T-helper 1 cell treated with Interleukin-12 subunit alpha and Interleukin-12 subunit beta and Interleukin-4 antibody, amounts not matched to agents 30 μg/mL and 1 μg/mL, for 36 hours (primary cell): Measurements from ENCODE around the gene NUDT7.

Experiments
- H3K27ac Mint-ChIP-seq: one replicate; pipeline ENCODE4 v1.8.0; 2021; ENCODE audit warnings: mild to moderate bottlenecking, mixed read lengths
- H3K27me3 Mint-ChIP-seq: one replicate; pipeline ENCODE4 v1.8.0; 2021; ENCODE audit warnings: low read depth, mixed read lengths
- H3K36me3 Mint-ChIP-seq: one replicate; pipeline ENCODE4 v1.8.0; 2021; ENCODE audit warnings: low read depth, mixed read lengths
- H3K4me1 Mint-ChIP-seq: one replicate; pipeline ENCODE4 v1.8.0; 2021; ENCODE audit warnings: low read depth, mixed read lengths
- H3K4me3 Mint-ChIP-seq: one replicate; pipeline ENCODE4 v1.8.0; 2021; ENCODE audit warnings: mild to moderate bottlenecking, moderate library complexity, mixed read lengths
- H3K9me3 Mint-ChIP-seq: one replicate; pipeline ENCODE4 v1.8.0; 2021; ENCODE audit warnings: mixed read lengths

Gene NUDT7

DNA sequence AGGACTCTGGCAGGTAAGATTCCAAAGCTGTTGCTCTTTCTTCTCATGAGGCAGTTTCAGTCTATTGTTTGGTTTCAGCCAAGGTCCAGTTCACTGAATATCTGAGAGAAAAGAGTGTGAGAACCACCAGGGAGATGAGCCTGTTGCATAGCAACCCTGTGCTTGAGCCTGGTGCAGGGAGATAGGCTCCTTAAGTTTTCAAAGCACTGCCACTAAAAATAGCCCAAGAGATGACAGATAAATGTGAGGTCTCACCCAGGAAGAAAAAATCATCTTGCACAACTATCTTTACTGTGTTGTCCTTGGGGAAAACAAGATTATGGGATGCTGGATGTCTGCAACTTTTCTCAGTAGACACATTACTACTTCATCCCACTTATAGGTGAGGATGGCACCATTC lies 26.2 kb upstream of the NUDT7 start:
- H3K27ac Mint-ChIP-seq = no peak overlapping the region
- H3K36me3 Mint-ChIP-seq = no peaks in the 10 kb centered on the region
- H3K27me3 Mint-ChIP-seq = peaks cover 4% of the 10 kb centered on the region

GRCh38 chr16:77700846-77701245 lies 21.5 kb upstream of the NUDT7 start:
- Mint-ChIP-seq H3K9me3 (no peaks in the 10 kb centered on the region), H3K27me3 (peaks cover 4% of the 10 kb centered on the region), H3K36me3 (no peaks in the 10 kb centered on the region), H3K4me3 (no peak overlapping the region), H3K4me1 (no peaks in the 10 kb centered on the region), H3K27ac (no peak overlapping the region)

More for the DNA sequence above, 26.2 kb upstream of the NUDT7 start:
- Mint-ChIP-seq H3K4me1 (no peaks in the 10 kb centered on the region), H3K4me3 (no peak overlapping the region), H3K9me3 (no peaks in the 10 kb centered on the region)

DNA sequence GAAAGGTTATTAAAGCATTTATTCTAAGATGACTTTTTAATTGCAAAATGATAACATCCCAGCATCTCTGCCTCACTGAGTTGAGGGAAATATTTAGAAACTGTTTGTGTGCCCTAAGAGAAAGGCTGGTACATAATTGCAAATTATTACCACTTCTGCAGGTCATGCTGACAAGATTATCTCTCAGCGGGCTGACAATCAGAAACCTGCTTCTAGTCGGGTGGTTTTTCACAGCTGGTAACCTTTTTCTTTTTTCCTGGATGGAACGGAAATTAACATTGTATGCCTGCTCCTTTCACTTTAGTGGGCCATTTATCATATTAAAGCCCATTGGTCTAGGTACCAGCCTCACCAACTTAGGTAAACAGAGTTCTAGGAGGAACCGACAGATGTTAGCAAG lies 17.0 kb upstream of the NUDT7 start:
- Mint-ChIP-seq H3K27me3 (no peaks in the 10 kb centered on the region), H3K9me3 (no peaks in the 10 kb centered on the region), H3K27ac (no peak overlapping the region), H3K4me1 (no peaks in the 10 kb centered on the region), H3K36me3 (no peaks in the 10 kb centered on the region), H3K4me3 (no peak overlapping the region)

GRCh38 chr16:77711179-77711578 lies 11.1 kb upstream of the NUDT7 start:
- Mint-ChIP-seq H3K4me3 (no peak overlapping the region), H3K9me3 (no peaks in the 10 kb centered on the region), H3K4me1 (peaks cover 1% of the 10 kb centered on the region), H3K36me3 (no peaks in the 10 kb centered on the region), H3K27me3 (no peaks in the 10 kb centered on the region), H3K27ac (no peak overlapping the region)

GRCh38 chr16:77711775-77712174 lies 10.5 kb upstream of the NUDT7 start:
- Mint-ChIP-seq H3K27me3 (no peaks in the 10 kb centered on the region), H3K4me3 (no peak overlapping the region), H3K27ac (no peak overlapping the region), H3K36me3 (no peaks in the 10 kb centered on the region), H3K4me1 (peaks cover 1% of the 10 kb centered on the region), H3K9me3 (no peaks in the 10 kb centered on the region)

- no peak overlapping the region for H3K27ac Mint-ChIP-seq
- peaks cover 1% of the 10 kb centered on the region for H3K4me1 Mint-ChIP-seq
- no peaks in the 10 kb centered on the region for H3K27me3 Mint-ChIP-seq
- H3K36me3 Mint-ChIP-seq = no peaks in the 10 kb centered on the region
- no peak overlapping the region for H3K4me3 Mint-ChIP-seq
- H3K9me3 Mint-ChIP-seq = no peaks in the 10 kb centered on the region
Measured at GRCh38 chr16:77715145-77715544, 7.2 kb upstream of the NUDT7 start.

DNA sequence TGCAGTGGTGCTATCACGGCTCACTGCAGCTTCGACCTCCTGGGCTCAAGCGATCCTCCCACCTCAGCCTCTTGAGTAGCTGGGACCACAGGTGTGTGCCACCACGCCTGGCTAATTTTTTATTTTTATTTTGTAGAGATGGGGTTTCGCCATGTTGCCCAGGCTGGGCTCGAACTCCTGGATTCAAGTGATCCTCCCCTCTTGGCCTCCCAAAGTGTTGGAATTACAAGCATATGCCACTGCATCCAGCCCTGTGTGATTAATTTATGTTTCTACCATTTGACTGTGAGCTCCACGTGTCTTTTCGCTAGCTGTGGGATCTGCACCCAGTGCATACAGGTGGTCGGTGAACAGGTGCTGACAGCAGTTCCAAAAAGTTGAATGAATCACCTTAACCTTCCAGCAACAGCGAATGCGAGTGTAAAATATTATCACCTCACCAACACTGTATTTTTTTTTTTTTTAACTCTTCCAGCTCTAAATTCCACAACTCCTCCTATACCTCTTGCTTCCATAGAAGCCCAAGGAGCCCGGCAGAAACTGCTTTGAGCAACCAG lies 484 bp upstream of the NUDT7 start:
- peaks cover 3% of the 10 kb centered on the region for H3K9me3 Mint-ChIP-seq
- peak overlapping the region; percentile 78 for H3K4me3 Mint-ChIP-seq
- peaks cover 13% of the 10 kb centered on the region for H3K4me1 Mint-ChIP-seq
- H3K36me3 Mint-ChIP-seq = no peaks in the 10 kb centered on the region
- peak overlapping the region; percentile 81 for H3K27ac Mint-ChIP-seq
- H3K27me3 Mint-ChIP-seq = no peaks in the 10 kb centered on the region

- Mint-ChIP-seq H3K27me3 (no peaks in the 10 kb centered on the region), H3K4me1 (peaks cover 13% of the 10 kb centered on the region), H3K4me3 (peak overlapping the region; percentile 78), H3K36me3 (no peaks in the 10 kb centered on the region), H3K27ac (peak overlapping the region; percentile 31), H3K9me3 (peaks cover 4% of the 10 kb centered on the region)
Measured at GRCh38 chr16:77723108-77723514, 797 bp downstream of the NUDT7 start.

- Mint-ChIP-seq H3K36me3 (no peaks in the 10 kb centered on the region), H3K4me1 (peaks cover 13% of the 10 kb centered on the region), H3K27ac (no peak overlapping the region), H3K9me3 (peaks cover 4% of the 10 kb centered on the region), H3K27me3 (no peaks in the 10 kb centered on the region), H3K4me3 (peak overlapping the region; percentile 51)
Measured at GRCh38 chr16:77724174-77724573, 1.9 kb downstream of the NUDT7 start.

DNA sequence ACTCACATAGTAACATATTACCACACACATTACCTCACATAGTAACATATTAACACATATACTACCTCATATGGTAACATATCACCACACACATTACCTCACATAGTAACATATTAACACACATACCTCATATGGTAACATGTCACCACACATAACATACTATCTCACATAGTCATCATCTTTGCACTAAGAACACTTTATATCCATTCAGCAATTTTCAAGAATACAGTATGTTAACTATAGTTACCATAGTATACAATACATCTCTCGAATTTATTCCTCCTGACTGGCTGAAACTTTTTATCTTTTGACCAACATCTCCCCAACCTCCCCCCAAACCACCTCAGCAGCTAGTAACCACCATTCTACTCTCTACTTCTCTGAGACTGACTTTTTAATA lies 7.6 kb downstream of the NUDT7 start:
- H3K4me1 Mint-ChIP-seq = no peaks in the 10 kb centered on the region
- no peak overlapping the region for H3K4me3 Mint-ChIP-seq
- no peak overlapping the region for H3K27ac Mint-ChIP-seq
- no peaks in the 10 kb centered on the region for H3K27me3 Mint-ChIP-seq
- peaks cover 12% of the 10 kb centered on the region for H3K9me3 Mint-ChIP-seq
- no peaks in the 10 kb centered on the region for H3K36me3 Mint-ChIP-seq

GRCh38 chr16:77732241-77732946 lies 10.1 kb downstream of the NUDT7 start:
- Mint-ChIP-seq H3K27me3 (no peaks in the 10 kb centered on the region), H3K9me3 (peaks cover 12% of the 10 kb centered on the region), H3K4me1 (peaks cover 3% of the 10 kb centered on the region), H3K4me3 (no peak overlapping the region), H3K36me3 (peaks cover 2% of the 10 kb centered on the region), H3K27ac (no peak overlapping the region)

GRCh38 chr16:77736879-77737278 lies 14.6 kb downstream of the NUDT7 start:
- no peak overlapping the region for H3K4me3 Mint-ChIP-seq
- no peaks in the 10 kb centered on the region for H3K27me3 Mint-ChIP-seq
- H3K4me1 Mint-ChIP-seq = peaks cover 3% of the 10 kb centered on the region
- H3K9me3 Mint-ChIP-seq = peaks cover 12% of the 10 kb centered on the region
- no peak overlapping the region for H3K27ac Mint-ChIP-seq
- peaks cover 2% of the 10 kb centered on the region for H3K36me3 Mint-ChIP-seq

DNA sequence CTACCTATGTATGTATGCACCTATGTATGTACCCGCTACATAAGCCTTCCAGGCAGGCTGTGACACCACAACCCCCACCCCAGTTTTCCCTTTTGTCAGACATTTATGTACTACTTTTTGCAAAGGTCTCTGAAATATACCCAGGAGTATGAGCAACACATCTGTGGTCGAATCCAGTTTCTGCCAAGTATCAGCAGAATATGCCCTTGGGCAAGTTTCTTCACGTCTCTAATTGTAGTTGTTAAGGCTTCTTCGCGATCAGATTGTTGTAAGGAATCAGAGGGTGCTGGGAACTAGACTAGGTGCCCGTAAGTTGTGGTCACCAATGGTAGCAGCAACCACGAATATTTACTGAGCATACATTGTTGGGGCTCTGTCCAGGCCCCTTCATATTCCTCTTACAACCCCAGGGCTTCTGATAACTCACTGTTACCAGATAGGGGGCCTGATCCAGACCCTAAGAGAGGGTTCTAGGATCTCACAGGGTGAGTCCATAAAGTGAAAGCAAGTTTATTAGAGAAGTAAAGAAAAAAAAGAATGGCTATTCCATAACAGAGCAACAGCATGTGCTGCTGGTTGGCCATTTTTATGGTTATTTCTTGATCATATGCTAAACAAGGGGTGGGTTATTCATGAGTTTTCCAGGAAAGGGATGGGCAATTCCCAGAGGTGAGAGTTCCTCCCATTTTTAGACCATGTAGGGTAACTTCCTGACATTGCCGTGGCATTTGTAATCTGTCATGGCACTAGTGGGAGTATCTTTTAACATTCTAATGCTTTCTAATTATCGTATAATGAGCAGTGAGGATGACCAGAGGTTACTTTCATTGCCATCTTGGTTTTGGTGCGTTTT lies 16.6 kb downstream of the NUDT7 start:
- H3K27me3 Mint-ChIP-seq = no peaks in the 10 kb centered on the region
- no peak overlapping the region for H3K4me3 Mint-ChIP-seq
- peaks cover 2% of the 10 kb centered on the region for H3K36me3 Mint-ChIP-seq
- H3K27ac Mint-ChIP-seq = no peak overlapping the region
- peaks cover 3% of the 10 kb centered on the region for H3K4me1 Mint-ChIP-seq
- peaks cover 7% of the 10 kb centered on the region for H3K9me3 Mint-ChIP-seq

DNA sequence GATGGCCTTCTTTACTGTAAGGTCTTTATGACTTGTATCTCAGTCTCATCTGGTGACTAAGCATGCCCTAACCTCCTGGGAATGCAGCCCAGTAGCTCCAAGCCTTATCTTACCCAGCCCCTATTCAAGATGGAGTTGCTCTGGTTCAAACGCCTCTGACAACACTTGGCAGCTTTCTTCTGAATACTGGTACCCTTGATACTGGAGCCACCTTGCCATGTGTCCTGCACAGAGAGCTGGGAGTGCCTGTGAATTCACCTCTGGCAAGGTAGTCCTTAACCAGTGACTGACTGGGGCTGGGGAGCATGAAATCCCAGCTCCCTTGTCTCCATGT lies 17.2 kb downstream of the NUDT7 start:
- peaks cover 6% of the 10 kb centered on the region for H3K9me3 Mint-ChIP-seq
- H3K27me3 Mint-ChIP-seq = no peaks in the 10 kb centered on the region
- H3K27ac Mint-ChIP-seq = no peak overlapping the region
- peaks cover 2% of the 10 kb centered on the region for H3K36me3 Mint-ChIP-seq
- H3K4me1 Mint-ChIP-seq = peaks cover 3% of the 10 kb centered on the region
- H3K4me3 Mint-ChIP-seq = no peak overlapping the region

GRCh38 chr16:77744141-77744540 lies 21.8 kb downstream of the NUDT7 start:
- H3K36me3 Mint-ChIP-seq = no peaks in the 10 kb centered on the region
- H3K4me3 Mint-ChIP-seq = no peak overlapping the region
- H3K27me3 Mint-ChIP-seq = no peaks in the 10 kb centered on the region
- H3K27ac Mint-ChIP-seq = no peak overlapping the region
- H3K9me3 Mint-ChIP-seq = no peaks in the 10 kb centered on the region
- no peaks in the 10 kb centered on the region for H3K4me1 Mint-ChIP-seq
